Esophagus mucosa (tissue), 1 donor: ENCODE results near the gene RHOH. TPM values are rescaled to one million over a fixed set of nuclear protein-coding genes. Genes with fewer than 3 reads are reported as not detected.
A peak's percentile ranks its signal among the peaks of the same experiment; 100 is the strongest.
"Not testable (repeated sequence)": the region's sequence is repeated elsewhere in the genome, so short reads cannot be mapped to it uniquely, and the experiment has no call there.

Experiments used
- ATAC-seq: fragments of 200-7000 bp; cut with Tn5 transposase; one replicate; pipeline ENCODE4 v1.9.1; 2020
- total RNA-seq: library from RNA; stranded (reverse); gene quantifications from one replicate; pipeline ENCODE4 v1.2.4, GENCODE V29; 2023
- donor health status: DM: yes; HTN: yes; CAD: no.

The RHOH gene
- 1.2 TPM for total RNA-seq

GRCh38 chr4:40196724-40197281, at the start of gene RHOH:
Gene RHOH (plus strand): TSS chr4:40197031. CDS start chr4:40243387, 46,356 bp downstream.
- peak; percentile 25 for ATAC-seq

GRCh38 chr4:40147490-40147889, 49.3 kb upstream of the RHOH start:
- ATAC-seq, result not testable (repeated sequence)

GRCh38 chr4:40149960-40150385, 46.9 kb upstream of the RHOH start:
- peak; percentile 95 for ATAC-seq

- no peak for ATAC-seq
These were observed 45.9 kb upstream of the RHOH start for GRCh38 chr4:40150932-40151331.

- no peak for ATAC-seq
These were observed 44.2 kb upstream of the RHOH start for GRCh38 chr4:40152637-40153036.

- ATAC-seq, result no peak
These were observed 39.4 kb upstream of the RHOH start for GRCh38 chr4:40157436-40157835.

GRCh38 chr4:40160258-40160657, 36.6 kb upstream of the RHOH start:
- ATAC-seq, result no peak

- ATAC-seq, result peak; percentile 51
These were observed 32.4 kb upstream of the RHOH start for GRCh38 chr4:40164459-40164858.

- ATAC-seq, result no peak
These were observed 30.9 kb upstream of the RHOH start for GRCh38 chr4:40165916-40166315.

- no peak for ATAC-seq
These were observed 28.8 kb upstream of the RHOH start for GRCh38 chr4:40168070-40168469.

GRCh38 chr4:40170588-40170987, 26.2 kb upstream of the RHOH start:
- no peak for ATAC-seq

GRCh38 chr4:40173470-40173875, 23.4 kb upstream of the RHOH start:
- ATAC-seq, result peak; percentile 15

GRCh38 chr4:40176602-40177001, 20.2 kb upstream of the RHOH start:
- ATAC-seq, result no peak

GRCh38 chr4:40177591-40177990, 19.2 kb upstream of the RHOH start:
- ATAC-seq, result no peak

GRCh38 chr4:40178672-40179071, 18.2 kb upstream of the RHOH start:
- no peak for ATAC-seq

- no peak for ATAC-seq
These were observed 17.5 kb upstream of the RHOH start for GRCh38 chr4:40179360-40179759.

GRCh38 chr4:40180356-40180755, 16.5 kb upstream of the RHOH start:
- peak; percentile 87 for ATAC-seq

GRCh38 chr4:40182001-40182400, 14.8 kb upstream of the RHOH start:
- no peak for ATAC-seq

GRCh38 chr4:40182954-40183353, 13.9 kb upstream of the RHOH start:
- no peak for ATAC-seq

GRCh38 chr4:40183615-40184411, 13.0 kb upstream of the RHOH start:
- peak; percentile 30 for ATAC-seq

- peak; percentile 50 for ATAC-seq
These were observed 10.8 kb upstream of the RHOH start for GRCh38 chr4:40185830-40186664.

- ATAC-seq, result peak; percentile 30
These were observed 10.2 kb upstream of the RHOH start for GRCh38 chr4:40186665-40187014.

GRCh38 chr4:40187386-40187906, 9.4 kb upstream of the RHOH start:
- ATAC-seq, result no peak
